Muscle layer of duodenum (tissue), 2 donors: ENCODE measurements around the gene STK40.

ENCODE experiments used
- H3K27ac ChIP-seq: one replicate; pipeline ENCODE4 v1.7.0; 2013; ENCODE audit warnings: mild to moderate bottlenecking, low read length
- H3K27me3 ChIP-seq: one replicate; pipeline ENCODE4 v1.7.0; 2013; ENCODE audit warnings: low read depth, mild to moderate bottlenecking, control low read depth, low read length
- H3K36me3 ChIP-seq, 2 donors: one replicate each; pipeline ENCODE4 v1.7.0; 2013; ENCODE audit warnings: low read length in 2 of 2, control low read depth in 1 of 2, mild to moderate bottlenecking in 1 of 2; ENCODE audit not compliant: insufficient read depth in 2 of 2, control insufficient read depth in 1 of 2
- H3K4me1 ChIP-seq, 2 donors: one replicate each; pipeline ENCODE4 v1.7.0; 2013; ENCODE audit warnings: low read length in 2 of 2, mild to moderate bottlenecking in 2 of 2, control low read depth in 1 of 2, moderate library complexity in 1 of 2; ENCODE audit not compliant: insufficient read depth in 2 of 2, control insufficient read depth in 1 of 2
- H3K4me3 ChIP-seq, 2 donors: one replicate each; pipeline ENCODE4 v1.7.0; 2013; ENCODE audit warnings: low read length in 2 of 2, low read depth in 1 of 2, mild to moderate bottlenecking in 1 of 2
- H3K9me3 ChIP-seq, 2 donors: one replicate each; pipeline ENCODE4 v1.7.0; 2013; ENCODE audit warnings: low read length in 2 of 2, control low read depth in 1 of 2, mild to moderate bottlenecking in 1 of 2; ENCODE audit not compliant: control insufficient read depth in 1 of 2
- donor health status: healthy.

STK40 gene

DNA sequence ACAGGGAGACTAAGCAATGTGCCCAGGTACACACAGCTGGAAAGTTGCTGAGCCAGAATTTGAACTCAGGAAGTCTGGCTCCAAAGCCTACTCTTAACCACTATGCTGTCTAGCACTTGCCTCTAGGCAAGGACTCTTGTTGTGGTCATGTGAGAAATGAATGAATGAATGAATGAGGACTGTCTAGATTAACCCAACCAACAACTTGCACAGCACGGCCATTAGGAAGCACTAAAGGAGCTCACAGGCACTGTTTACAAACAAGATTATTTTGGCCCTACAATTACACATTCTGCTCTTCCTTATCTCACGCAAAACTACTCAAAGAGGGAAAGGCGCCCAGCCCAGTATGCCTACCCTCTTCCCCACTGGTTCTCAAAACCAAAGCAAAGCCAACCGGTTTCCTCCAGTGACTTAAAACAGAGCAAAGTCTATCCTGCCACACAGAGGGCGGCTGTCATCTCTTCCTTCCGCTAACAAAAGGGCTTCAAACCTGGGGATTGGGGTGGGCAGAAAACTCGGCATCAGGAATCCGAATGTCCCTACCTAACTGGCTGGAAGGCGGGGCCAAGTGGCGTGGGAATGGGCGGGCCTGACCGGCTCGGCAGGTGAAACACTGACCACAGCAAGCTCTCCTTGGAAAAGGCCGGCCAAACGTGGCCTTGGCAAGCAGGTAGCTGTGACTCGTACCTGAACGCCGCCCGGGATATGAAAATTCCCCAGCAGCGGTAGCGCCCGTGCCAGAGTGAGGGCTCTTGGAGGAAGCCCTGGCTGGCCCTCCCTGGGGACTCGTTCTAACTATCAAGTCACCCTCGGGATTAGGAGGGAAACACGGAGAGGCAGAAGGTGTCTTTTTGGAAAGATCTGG is 948 bp downstream of the STK40 start:
- Histone ChIP-seq H3K36me3 (peaks cover 0 to 22% of the 10 kb centered on the region in 2 donors), H3K4me1 (peaks cover 33 to 56% of the 10 kb centered on the region in 2 donors), H3K4me3 (peak overlapping the region; percentile 86 to 92), H3K9me3 (no peaks in the 10 kb centered on the region), H3K27ac (peak overlapping the region; percentile 92), H3K27me3 (no peaks in the 10 kb centered on the region)

GRCh38 chr1:36383240-36383639 is 2.5 kb downstream of the STK40 start:
- Histone ChIP-seq H3K27ac (no peak overlapping the region), H3K9me3 (no peaks in the 10 kb centered on the region), H3K4me3 (no peak overlapping the region)

GRCh38 chr1:36382669-36383068 is 3.1 kb downstream of the STK40 start:
- Histone ChIP-seq H3K36me3 (peaks cover 0 to 19% of the 10 kb centered on the region in 2 donors), H3K27ac (no peak overlapping the region), H3K4me1 (peaks cover 28 to 36% of the 10 kb centered on the region in 2 donors), H3K27me3 (no peaks in the 10 kb centered on the region), H3K9me3 (no peaks in the 10 kb centered on the region), H3K4me3 (no peak overlapping the region)

More at GRCh38 chr1:36383240-36383639, 2.5 kb downstream of the STK40 start:
- H3K27me3 ChIP-seq: no peaks in the 10 kb centered on the region
- H3K36me3 ChIP-seq: peaks cover 0 to 22% of the 10 kb centered on the region in 2 donors
- H3K4me1 ChIP-seq: peaks cover 33 to 42% of the 10 kb centered on the region in 2 donors

DNA sequence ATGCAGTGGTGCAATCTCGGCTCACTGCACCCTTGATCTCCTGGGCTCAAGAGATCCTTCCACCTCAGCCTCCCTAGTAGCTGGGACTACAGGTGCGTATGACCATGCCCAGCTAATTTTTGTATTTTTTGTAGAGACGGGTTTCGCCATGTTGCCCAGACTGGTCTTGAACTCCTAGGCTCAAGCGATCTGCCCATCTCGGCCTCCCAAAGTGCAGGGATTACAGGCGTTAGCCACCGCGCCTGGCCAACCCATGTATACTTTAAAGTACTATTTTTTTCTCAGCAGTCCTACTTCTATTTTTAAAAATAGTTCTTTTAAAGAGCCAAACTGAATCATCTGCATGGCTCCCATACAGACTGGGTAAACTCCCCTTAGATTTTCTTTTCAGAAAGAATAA is 3.5 kb downstream of the STK40 start:
- Histone ChIP-seq H3K4me3 (no peak overlapping the region), H3K9me3 (no peaks in the 10 kb centered on the region), H3K27me3 (no peaks in the 10 kb centered on the region), H3K36me3 (peaks cover 0 to 16% of the 10 kb centered on the region in 2 donors), H3K27ac (no peak overlapping the region), H3K4me1 (peaks cover 24 to 32% of the 10 kb centered on the region in 2 donors)

DNA sequence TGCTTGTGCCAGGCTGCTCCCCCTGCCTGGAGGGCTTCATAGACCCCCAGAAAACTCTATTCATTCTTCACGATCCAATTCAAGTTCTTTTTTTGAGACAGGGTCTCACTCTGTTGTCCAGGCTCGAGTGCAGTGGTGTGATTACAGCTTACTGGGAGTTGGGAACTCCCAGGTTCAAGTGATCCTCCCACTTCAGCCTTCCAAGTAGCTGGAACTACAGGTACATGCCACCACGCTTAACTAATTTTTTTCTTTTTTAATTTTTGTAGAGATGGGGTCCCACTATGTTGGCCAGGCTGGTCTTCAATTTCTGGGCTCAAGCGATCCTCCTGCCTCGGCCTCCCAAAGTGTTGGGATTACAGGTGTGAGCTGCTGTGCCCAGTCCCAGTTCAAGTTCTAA is 4.3 kb downstream of the STK40 start:
- Histone ChIP-seq H3K9me3 (no peaks in the 10 kb centered on the region), H3K27me3 (no peaks in the 10 kb centered on the region), H3K36me3 (peaks cover under 1 to 10% of the 10 kb centered on the region in 2 donors), H3K27ac (no peak overlapping the region), H3K4me1 (peaks cover 17 to 27% of the 10 kb centered on the region in 2 donors), H3K4me3 (no peak overlapping the region)

DNA sequence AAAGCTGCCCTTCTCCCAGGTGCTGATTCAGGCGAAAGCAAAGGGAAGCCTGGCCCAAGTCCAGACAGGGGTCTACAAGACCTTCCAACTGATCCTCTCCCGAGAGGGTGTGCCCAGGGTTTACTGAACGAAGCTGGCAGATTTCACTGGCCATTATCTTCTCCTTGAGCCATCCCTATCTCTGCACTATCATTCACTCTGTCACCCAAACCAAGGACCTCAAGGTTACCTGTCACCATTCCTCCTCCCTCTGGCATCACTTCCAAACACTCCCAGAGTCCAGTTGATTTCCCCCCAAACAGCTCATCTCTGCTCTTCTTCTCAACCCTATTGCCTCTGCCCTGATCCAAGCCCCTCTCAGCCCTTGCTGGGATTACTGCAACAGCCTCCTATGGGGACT is 4.9 kb downstream of the STK40 start:
- Histone ChIP-seq H3K36me3 (peaks cover 6% of the 10 kb centered on the region in 2 donors), H3K27ac (no peak overlapping the region), H3K27me3 (no peaks in the 10 kb centered on the region), H3K4me1 (peaks cover 17 to 33% of the 10 kb centered on the region in 2 donors), H3K4me3 (no peak overlapping the region), H3K9me3 (no peaks in the 10 kb centered on the region)

GRCh38 chr1:36380143-36380619 is 5.5 kb downstream of the STK40 start:
- Histone ChIP-seq H3K36me3 (peaks cover 1 to 6% of the 10 kb centered on the region in 2 donors), H3K4me1 (peaks cover 17 to 33% of the 10 kb centered on the region in 2 donors), H3K9me3 (no peaks in the 10 kb centered on the region), H3K27me3 (no peaks in the 10 kb centered on the region), H3K4me3 (no peak overlapping the region), H3K27ac (peak overlapping the region; percentile 41)

GRCh38 chr1:36377791-36378492 is 7.8 kb downstream of the STK40 start:
- Histone ChIP-seq H3K9me3 (no peaks in the 10 kb centered on the region), H3K4me1 (peaks cover 25 to 36% of the 10 kb centered on the region in 2 donors), H3K36me3 (peaks cover 5 to 6% of the 10 kb centered on the region in 2 donors), H3K4me3 (no peak overlapping the region), H3K27ac (no peak overlapping the region), H3K27me3 (no peaks in the 10 kb centered on the region)

- H3K4me1 ChIP-seq: peaks cover 20 to 51% of the 10 kb centered on the region in 2 donors
- H3K27me3 ChIP-seq: no peaks in the 10 kb centered on the region
- no peak overlapping the region for H3K4me3 ChIP-seq
- H3K36me3 ChIP-seq: peaks cover 6 to 8% of the 10 kb centered on the region in 2 donors
- no peaks in the 10 kb centered on the region for H3K9me3 ChIP-seq
- H3K27ac ChIP-seq: peak overlapping the region; percentile 92
Measured at GRCh38 chr1:36372617-36373016, 13.1 kb downstream of the STK40 start.

DNA sequence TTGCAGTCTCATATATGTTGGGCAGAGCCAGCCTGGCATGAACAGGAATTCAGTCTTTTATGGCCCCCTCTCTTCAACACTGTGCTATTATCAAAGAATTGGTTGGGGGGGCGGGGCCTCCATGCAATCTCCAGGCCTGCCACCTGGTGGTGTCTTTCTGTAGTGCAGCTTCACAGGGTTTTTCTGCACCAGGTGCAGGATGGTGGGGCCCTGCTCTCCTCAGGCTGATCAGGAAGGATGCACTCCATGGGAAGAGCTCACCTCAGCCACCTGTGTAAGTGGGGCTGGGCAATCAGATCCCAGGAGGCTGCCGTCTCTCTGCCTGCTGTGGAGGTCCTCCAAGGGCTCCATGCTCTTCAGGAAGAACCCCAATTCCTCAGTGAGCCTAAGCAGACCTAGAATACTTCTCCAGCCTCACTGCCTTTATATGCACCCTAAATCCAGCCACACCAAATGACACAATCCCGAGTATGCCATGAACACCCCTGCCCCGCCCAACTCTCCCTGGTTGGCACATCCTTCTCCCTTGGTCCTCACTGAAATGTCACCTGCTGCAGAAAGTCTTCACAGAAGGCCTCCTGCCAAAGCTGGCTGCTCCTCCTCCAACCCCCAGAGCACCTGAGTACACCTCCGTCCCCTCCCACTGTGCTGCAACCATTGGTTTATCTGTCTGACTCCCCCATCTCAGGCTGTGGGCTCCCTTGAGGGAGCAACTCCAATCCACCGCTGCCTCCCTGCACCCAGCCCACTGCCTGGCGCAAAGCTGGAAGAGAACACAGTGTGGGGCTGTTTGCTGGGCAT is 16.5 kb downstream of the STK40 start:
- no peaks in the 10 kb centered on the region for H3K27me3 ChIP-seq

More for the DNA sequence above, 16.5 kb downstream of the STK40 start:
- Histone ChIP-seq H3K36me3 (peaks cover 5 to 7% of the 10 kb centered on the region in 2 donors), H3K4me3 (no peak overlapping the region), H3K4me1 (peaks cover 16 to 49% of the 10 kb centered on the region in 2 donors), H3K9me3 (no peaks in the 10 kb centered on the region), H3K27ac (no peak overlapping the region)
